Liver (tissue), 9 donors: ENCODE results near the gene KCNMA1. TPM values are rescaled to one million over a fixed set of nuclear protein-coding genes. Genes with fewer than 3 reads are reported as not detected.

Source experiments
- DNase-seq: peaks from one replicate; pipeline ENCODE4 v3.0.0-alpha.2; 2017; ENCODE audit warnings: low spot score
- H3K27ac ChIP-seq, 2 donors: one replicate each; pipeline ENCODE4 v1.7.0; 2013; ENCODE audit warnings: inconsistent platforms in 2 of 2, low read length in 2 of 2, control low read depth in 1 of 2, low read depth in 1 of 2, mild to moderate bottlenecking in 1 of 2
- H3K27me3 ChIP-seq, 4 donors: one replicate each; pipeline versions ENCODE4 v1.6.1 to v1.7.0; 2013; ENCODE audit warnings: low read length in 3 of 4, inconsistent platforms in 1 of 4, mild to moderate bottlenecking in 1 of 4, moderate library complexity in 1 of 4; ENCODE audit not compliant: control insufficient read depth in 4 of 4, insufficient read depth in 4 of 4
- H3K36me3 ChIP-seq, 4 donors: one replicate each; pipeline versions ENCODE4 v1.6.1 to v1.7.0; 2013; ENCODE audit warnings: low read length in 3 of 4, mild to moderate bottlenecking in 3 of 4, low read depth in 1 of 4, moderate library complexity in 1 of 4; ENCODE audit not compliant: control insufficient read depth in 4 of 4, insufficient read depth in 3 of 4
- H3K4me1 ChIP-seq, 4 donors: one replicate each; pipeline versions ENCODE4 v1.6.1 to v1.7.0; 2013; ENCODE audit warnings: low read length in 3 of 4, mild to moderate bottlenecking in 3 of 4, moderate library complexity in 1 of 4; ENCODE audit not compliant: control insufficient read depth in 4 of 4, insufficient read depth in 4 of 4
- H3K4me3 ChIP-seq, 3 donors: one replicate each; pipeline versions ENCODE4 v1.6.1 to v1.7.0; 2013; ENCODE audit warnings: low read length in 3 of 3, control low read depth in 1 of 3, low read depth in 1 of 3, mild to moderate bottlenecking in 1 of 3
- H3K9ac ChIP-seq, 2 donors: one replicate each; pipeline ENCODE4 v1.7.0; 2013; ENCODE audit warnings: low read length in 2 of 2, mild to moderate bottlenecking in 2 of 2, moderate library complexity in 2 of 2, control low read depth in 1 of 2, low read depth in 1 of 2
- H3K9me3 ChIP-seq, 4 donors: one replicate each; pipeline versions ENCODE4 v1.6.1 to v1.7.0; 2013; ENCODE audit warnings: low read length in 3 of 4; ENCODE audit not compliant: control insufficient read depth in 4 of 4
- ATF3 ChIP-seq: IDR thresholded peaks from 2 replicates; pipeline ENCODE4 v1.6.1; 2016; ENCODE audit warnings: antibody characterized with exemption
- CTCF ChIP-seq: fragments of 150-350 bp; IDR thresholded peaks from 2 replicates; pipeline ENCODE4 v1.5.1; 2017; ENCODE audit warnings: improper control_type of control experiment, low read depth, low read length; ENCODE audit not compliant: missing input control
- EGR1 ChIP-seq, 2 donors: IDR thresholded peaks; 2 replicates each; pipeline ENCODE4 v1.6.1; 2016 to 2018; ENCODE audit warnings: antibody characterized with exemption in 2 of 2, low read depth in 2 of 2
- FOXA1 ChIP-seq: IDR thresholded peaks from 2 replicates; pipeline ENCODE4 v1.6.1; 2016; ENCODE audit warnings: antibody characterized with exemption
- FOXA2 ChIP-seq: IDR thresholded peaks from 2 replicates; pipeline ENCODE4 v1.6.1; 2016; ENCODE audit warnings: antibody characterized with exemption
- GABPA ChIP-seq, 2 donors: IDR thresholded peaks in 1 of 2; conservative IDR thresholded peaks in 1 of 2; 2 replicates each; pipeline ENCODE4 v1.6.1; 2016; ENCODE audit warnings: antibody characterized with exemption in 2 of 2, mild to moderate bottlenecking in 1 of 2, moderate library complexity in 1 of 2
- HNF4A ChIP-seq, 2 donors: conservative IDR thresholded peaks; 2 replicates each; pipeline ENCODE4 v1.6.1; 2016; ENCODE audit warnings: antibody characterized with exemption in 2 of 2, mild to moderate bottlenecking in 2 of 2
- HNF4G ChIP-seq: IDR thresholded peaks from 2 replicates; pipeline ENCODE4 v1.6.1; 2016; ENCODE audit warnings: antibody characterized with exemption
- JUND ChIP-seq, 2 donors: IDR thresholded peaks; 2 replicates each; pipeline ENCODE4 v1.6.1; 2016; ENCODE audit warnings: antibody characterized with exemption in 2 of 2
- MAX ChIP-seq: IDR thresholded peaks from 2 replicates; pipeline ENCODE4 v1.6.1; 2016; ENCODE audit warnings: antibody characterized with exemption
- NR2F2 ChIP-seq: IDR thresholded peaks from 2 replicates; pipeline ENCODE4 v1.6.1; 2016; ENCODE audit warnings: antibody characterized with exemption
- RAD21 ChIP-seq, 2 donors: IDR thresholded peaks; 2 replicates each; pipeline ENCODE4 v1.6.1; 2016; ENCODE audit warnings: antibody characterized with exemption in 2 of 2, mild to moderate bottlenecking in 2 of 2
- REST ChIP-seq: IDR thresholded peaks from 2 replicates; pipeline ENCODE4 v1.6.1; 2016; ENCODE audit warnings: antibody characterized with exemption, mild to moderate bottlenecking
- RXRA ChIP-seq, 2 donors: IDR thresholded peaks; 2 replicates each; pipeline ENCODE4 v1.6.1; 2017 to 2018; ENCODE audit warnings: antibody characterized with exemption in 2 of 2, mild to moderate bottlenecking in 1 of 2
- SP1 ChIP-seq: IDR thresholded peaks from 2 replicates; pipeline ENCODE4 v1.6.1; 2018; ENCODE audit warnings: antibody characterized with exemption, mild to moderate bottlenecking
- TAF1 ChIP-seq: conservative IDR thresholded peaks from 2 replicates; pipeline ENCODE4 v1.6.1; 2016; ENCODE audit warnings: antibody characterized with exemption, mild to moderate bottlenecking
- YY1 ChIP-seq: IDR thresholded peaks from 2 replicates; pipeline ENCODE4 v1.6.1; 2016; ENCODE audit warnings: antibody characterized with exemption, mild to moderate bottlenecking
- ZBTB33 ChIP-seq: IDR thresholded peaks from 2 replicates; pipeline ENCODE4 v1.6.1; 2016; ENCODE audit warnings: antibody characterized with exemption
- WGBS: extraction: QIAGEN DNeasy Blood & Tissue Kit; methylation state at CpG from one replicate; pipeline ENCODE4 v1.1.7; 2013; 5-methylcytosine and 5-hydroxymethylcytosine counted together
- polyA plus RNA-seq, 2 donors: library from polyadenylated mRNA; stranded (reverse) in 1 of 2; unstranded in 1 of 2; fragments of 200-250 nt in 1 of 2; fragments of >200 nt in 1 of 2; fragmentation: Nextera tagmentation in 1 of 2; extraction: Ambion mirVana in 1 of 2; gene quantifications; one replicate each; pipeline versions ENCODE4 v1.2.1 to v1.2.3, GENCODE V29; 2013 to 2015
- total RNA-seq, 2 donors: library from RNA; depleted of rRNA; stranded (reverse); fragments of >200 nt; gene quantifications; one replicate each; pipeline ENCODE4 v1.2.3, GENCODE V29; 2014
- donor health status: healthy.
- donor health status: healthy.
- donor health status: healthy.
- donor health status: healthy.
- donor health status: healthy.

KCNMA1 gene
- total and polyA plus RNA-seq, 4 donors = 2.5 to 9.7 (median 4.7) TPM

- H3K36me3 ChIP-seq = no peaks in the 10 kb centered on the region
- H3K4me3 ChIP-seq = no peak overlapping the region
- no peaks in the 10 kb centered on the region for H3K9me3 ChIP-seq
- WGBS = 29% methylated on average over 2 of the region's 2 CpGs
- no peaks in the 10 kb centered on the region for H3K27me3 ChIP-seq
- peaks cover 0 to 3% (median 0%) of the 10 kb centered on the region in 4 donors for H3K4me1 ChIP-seq
- H3K27ac ChIP-seq = no peak overlapping the region
- no peak overlapping the region for H3K9ac ChIP-seq
- TF ChIP-seq HNF4G = no peak
- TF ChIP-seq MAX = no peak
- no peak for TF ChIP-seq FOXA1
- no peak for TF ChIP-seq SP1
- TF ChIP-seq EGR1 (IDR thresholded peaks at IDR 0.05; ENCODE audit: low read depth in 2 of 2) = no peak
- TF ChIP-seq JUND (IDR thresholded peaks at IDR 0.05) = no peak
- no peak for TF ChIP-seq GABPA (IDR thresholded peaks at IDR 0.05 in 1 of 2, conservative IDR thresholded peaks at IDR 0.05 in 1 of 2)
- no peak for TF ChIP-seq ATF3
- TF ChIP-seq CTCF = no peak
- TF ChIP-seq RXRA (IDR thresholded peaks at IDR 0.05) = no peak
- no peak for TF ChIP-seq HNF4A (conservative IDR thresholded peaks at IDR 0.05)
- TF ChIP-seq RAD21 (IDR thresholded peaks at IDR 0.05) = no peak
- TF ChIP-seq TAF1 = no peak
- no peak for TF ChIP-seq YY1
- no peak for TF ChIP-seq FOXA2
- TF ChIP-seq ZBTB33 = no peak
- no peak for TF ChIP-seq REST
- no peak for TF ChIP-seq NR2F2
- DNase-seq = no peak
Measured at GRCh38 chr10:77168861-77169260, 468.7 kb downstream of the KCNMA1 start.

GRCh38 chr10:77168161-77168560, 469.4 kb downstream of the KCNMA1 start:
- WGBS = 80% methylated on average over 2 of the region's 2 CpGs
- H3K4me1 ChIP-seq = peaks cover 0 to 3% (median 0%) of the 10 kb centered on the region in 4 donors
- H3K9ac ChIP-seq = no peak overlapping the region
- no peak for DNase-seq
- H3K36me3 ChIP-seq = no peaks in the 10 kb centered on the region
- no peak overlapping the region for H3K27ac ChIP-seq
- no peaks in the 10 kb centered on the region for H3K9me3 ChIP-seq
- no peaks in the 10 kb centered on the region for H3K27me3 ChIP-seq
- no peak overlapping the region for H3K4me3 ChIP-seq
- no peak for TF ChIP-seq FOXA1
- TF ChIP-seq ZBTB33 = no peak
- no peak for TF ChIP-seq JUND (IDR thresholded peaks at IDR 0.05)
- TF ChIP-seq ATF3 = no peak
- no peak for TF ChIP-seq HNF4G
- TF ChIP-seq NR2F2 = no peak
- TF ChIP-seq GABPA (IDR thresholded peaks at IDR 0.05 in 1 of 2, conservative IDR thresholded peaks at IDR 0.05 in 1 of 2) = no peak
- no peak for TF ChIP-seq CTCF
